ENCODE measurements around the gene CMPK2.

DNA sequence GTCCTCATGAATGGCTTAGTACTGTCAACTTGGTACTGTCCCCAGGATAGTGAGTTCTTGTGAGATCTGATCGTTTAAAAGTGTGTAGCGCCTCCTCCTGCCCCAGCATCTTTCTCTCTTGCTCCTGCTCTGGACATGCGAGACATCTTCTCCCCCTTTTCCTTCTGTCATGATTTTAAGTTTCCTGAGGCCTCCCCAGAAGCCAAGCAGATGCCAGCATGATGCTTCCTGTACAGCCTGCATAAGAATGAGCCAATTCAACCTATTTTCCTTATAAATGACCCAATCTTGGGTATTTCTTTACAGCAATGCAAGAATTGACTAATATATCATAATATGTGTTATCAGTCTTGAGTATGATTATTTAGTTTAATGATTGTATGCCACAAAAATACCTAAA is 8.3 kb upstream of the CMPK2 start:
- TF ChIP-seq, protein P1, sequence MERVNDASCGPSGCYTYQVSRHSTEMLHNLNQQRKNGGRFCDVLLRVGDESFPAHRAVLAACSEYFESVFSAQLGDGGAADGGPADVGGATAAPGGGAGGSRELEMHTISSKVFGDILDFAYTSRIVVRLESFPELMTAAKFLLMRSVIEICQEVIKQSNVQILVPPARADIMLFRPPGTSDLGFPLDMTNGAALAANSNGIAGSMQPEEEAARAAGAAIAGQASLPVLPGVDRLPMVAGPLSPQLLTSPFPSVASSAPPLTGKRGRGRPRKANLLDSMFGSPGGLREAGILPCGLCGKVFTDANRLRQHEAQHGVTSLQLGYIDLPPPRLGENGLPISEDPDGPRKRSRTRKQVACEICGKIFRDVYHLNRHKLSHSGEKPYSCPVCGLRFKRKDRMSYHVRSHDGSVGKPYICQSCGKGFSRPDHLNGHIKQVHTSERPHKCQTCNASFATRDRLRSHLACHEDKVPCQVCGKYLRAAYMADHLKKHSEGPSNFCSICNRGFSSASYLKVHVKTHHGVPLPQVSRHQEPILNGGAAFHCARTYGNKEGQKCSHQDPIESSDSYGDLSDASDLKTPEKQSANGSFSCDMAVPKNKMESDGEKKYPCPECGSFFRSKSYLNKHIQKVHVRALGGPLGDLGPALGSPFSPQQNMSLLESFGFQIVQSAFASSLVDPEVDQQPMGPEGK (CRISPR knock-in tag; IDR thresholded peaks at IDR 0.05; ENCODE audit: borderline replicate concordance) = no peak
- TF ChIP-seq PPARA (CRISPR knock-in tag; IDR thresholded peaks at IDR 0.05; ENCODE audit: borderline replicate concordance) (no peak), TOX (CRISPR knock-in tag; IDR thresholded peaks at IDR 0.05; ENCODE audit: borderline replicate concordance) (no peak), SNAI2 (CRISPR knock-in tag; IDR thresholded peaks at IDR 0.05) (no peak), RARB (CRISPR knock-in tag; IDR thresholded peaks at IDR 0.05) (no peak)
